ENCODE data around the gene CDKN1A.

Gene CDKN1A

GRCh38 chr6:36679043-36679833 is 724 bp downstream of the CDKN1A start:
- DNase-seq = peak; percentile 27

GRCh38 chr6:36682328-36683144 is 4.0 kb downstream of the CDKN1A start:
- DNase-seq = peak; percentile 75

- DNase-seq = no peak
Observed at GRCh38 chr6:36683145-36683655, 4.7 kb downstream of the CDKN1A start.

- no peak for DNase-seq
Observed at GRCh38 chr6:36683656-36684446, 5.3 kb downstream of the CDKN1A start.

- DNase-seq = no peak
Observed at GRCh38 chr6:36684447-36684812, 5.9 kb downstream of the CDKN1A start.

- no peak for DNase-seq
Observed at GRCh38 chr6:36685166-36685924, 6.8 kb downstream of the CDKN1A start.

GRCh38 chr6:36685926-36686667 is 7.6 kb downstream of the CDKN1A start:
- no peak for DNase-seq

- no peak for DNase-seq
Observed at GRCh38 chr6:36686668-36687513, 8.4 kb downstream of the CDKN1A start.

- DNase-seq = no peak
Observed at GRCh38 chr6:36688063-36688738, 9.7 kb downstream of the CDKN1A start.

- no peak for DNase-seq
Observed at GRCh38 chr6:36688739-36689075, 10.2 kb downstream of the CDKN1A start.

- DNase-seq = no peak
Observed at GRCh38 chr6:36691011-36691410, 12.5 kb downstream of the CDKN1A start.

- peak; percentile 20 for DNase-seq
Observed at GRCh38 chr6:36691612-36692011, 13.1 kb downstream of the CDKN1A start.

GRCh38 chr6:36692220-36692619 is 13.7 kb downstream of the CDKN1A start:
- DNase-seq = peak; percentile 36

GRCh38 chr6:36692861-36693702 is 14.6 kb downstream of the CDKN1A start:
- no peak for DNase-seq

GRCh38 chr6:36694616-36695015 is 16.1 kb downstream of the CDKN1A start:
- no peak for DNase-seq

- DNase-seq = no peak
Observed at GRCh38 chr6:36695414-36695813, 16.9 kb downstream of the CDKN1A start.

GRCh38 chr6:36697481-36697903 is 19.0 kb downstream of the CDKN1A start, which contains the start of gene RAB44:
TSS of gene RAB44 (plus strand) at chr6:36697826. CDS start at chr6:36704236, 6,410 bp downstream.
- no peak for DNase-seq

GRCh38 chr6:36698196-36698595 is 19.7 kb downstream of the CDKN1A start:
- DNase-seq = no peak

GRCh38 chr6:36698871-36699271 is 20.4 kb downstream of the CDKN1A start:
- no peak for DNase-seq
